ENCODE data around the gene SIRPG. TPM values are rescaled to one million over a fixed set of nuclear protein-coding genes. Genes with fewer than 3 reads are reported as not detected.

The SIRPG gene
- total and polyA plus RNA-seq, 7 donors = 0.01 to 0.30 (median 0.21) TPM; not detected in 4

DNA sequence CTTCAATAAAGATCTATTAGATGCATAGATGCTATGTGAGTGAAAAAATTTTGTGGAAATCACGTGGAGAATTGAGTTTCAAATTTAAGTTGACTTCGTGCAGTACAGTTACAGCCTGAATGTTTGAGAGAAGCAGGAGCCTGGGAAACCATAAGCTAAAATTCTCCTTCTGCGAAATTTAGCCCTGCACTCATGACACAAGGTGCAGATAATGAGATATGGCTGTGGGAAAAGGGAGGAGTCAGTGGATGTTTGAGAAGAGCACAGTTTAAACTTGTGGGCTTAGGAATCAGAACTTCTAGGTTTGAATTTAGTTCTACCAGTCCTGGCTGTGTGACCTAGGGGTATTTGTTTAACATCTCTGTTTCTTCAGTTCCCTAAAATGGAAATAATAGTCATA lies 32.1 kb upstream of the SIRPG start:
- Histone ChIP-seq H3K9me3 (no peaks in the 10 kb centered on the region), H3K4me3 (no peak overlapping the region), H3K27me3 (ENCODE audit: insufficient read depth in 3 of 3, low read length in 2 of 3) (peaks cover 0 to 2% (median 0%) of the 10 kb centered on the region in 3 donors), H3K36me3 (ENCODE audit: insufficient read depth in 1 of 2, low read depth in 1 of 2) (no peaks in the 10 kb centered on the region), H3K27ac (no peak overlapping the region), H3K4me1 (no peaks in the 10 kb centered on the region)
- 63 to 69% (median 67%) methylated on average over 3 of the region's 3 CpGs for WGBS, 3 donors
- TF ChIP-seq, protein P1, sequence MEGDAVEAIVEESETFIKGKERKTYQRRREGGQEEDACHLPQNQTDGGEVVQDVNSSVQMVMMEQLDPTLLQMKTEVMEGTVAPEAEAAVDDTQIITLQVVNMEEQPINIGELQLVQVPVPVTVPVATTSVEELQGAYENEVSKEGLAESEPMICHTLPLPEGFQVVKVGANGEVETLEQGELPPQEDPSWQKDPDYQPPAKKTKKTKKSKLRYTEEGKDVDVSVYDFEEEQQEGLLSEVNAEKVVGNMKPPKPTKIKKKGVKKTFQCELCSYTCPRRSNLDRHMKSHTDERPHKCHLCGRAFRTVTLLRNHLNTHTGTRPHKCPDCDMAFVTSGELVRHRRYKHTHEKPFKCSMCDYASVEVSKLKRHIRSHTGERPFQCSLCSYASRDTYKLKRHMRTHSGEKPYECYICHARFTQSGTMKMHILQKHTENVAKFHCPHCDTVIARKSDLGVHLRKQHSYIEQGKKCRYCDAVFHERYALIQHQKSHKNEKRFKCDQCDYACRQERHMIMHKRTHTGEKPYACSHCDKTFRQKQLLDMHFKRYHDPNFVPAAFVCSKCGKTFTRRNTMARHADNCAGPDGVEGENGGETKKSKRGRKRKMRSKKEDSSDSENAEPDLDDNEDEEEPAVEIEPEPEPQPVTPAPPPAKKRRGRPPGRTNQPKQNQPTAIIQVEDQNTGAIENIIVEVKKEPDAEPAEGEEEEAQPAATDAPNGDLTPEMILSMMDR (IDR thresholded peaks at IDR 0.05) = no peak
- ATAC-seq = no peak
- no peak for DNase-seq
- intact Hi-C loops (cut with DNase I) = no loop called here

DNA sequence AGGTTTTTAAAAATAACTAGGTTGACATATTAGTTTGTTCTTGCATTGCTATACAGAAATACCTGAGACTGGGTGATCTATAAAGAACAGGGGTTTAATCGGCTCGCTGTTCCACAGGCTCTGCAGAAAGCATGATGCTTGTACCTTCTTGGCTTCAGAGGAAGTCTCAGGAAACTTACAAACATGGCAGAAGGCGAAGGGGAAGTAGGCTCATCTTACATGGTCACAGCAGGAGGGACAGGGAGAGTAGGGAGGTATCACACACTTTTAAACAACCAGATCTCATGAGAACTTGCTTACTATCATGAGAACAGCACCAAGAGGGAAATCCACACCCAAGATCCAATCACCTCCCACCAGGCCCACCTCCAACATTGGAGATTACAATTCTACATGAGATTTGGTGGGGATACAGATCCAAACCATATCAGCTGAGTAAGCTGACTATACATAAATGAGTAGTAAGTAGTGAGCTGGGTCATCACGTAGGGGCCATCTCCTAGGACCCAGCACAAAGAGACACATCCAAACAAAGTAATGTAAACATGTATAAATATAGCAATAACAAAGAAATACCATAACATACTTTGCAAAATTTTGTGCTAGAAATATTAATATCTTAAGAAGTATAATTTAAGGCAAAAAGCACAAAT lies 31.4 kb upstream of the SIRPG start:
- TF ChIP-seq, protein P1 (IDR thresholded peaks at IDR 0.05) = no peak
- WGBS, 3 donors = 76 to 80% (median 80%) methylated on average over 4 of the region's 4 CpGs
- Histone ChIP-seq H3K27me3 (ENCODE audit: insufficient read depth in 3 of 3, low read length in 2 of 3) (peaks cover 0 to 2% (median 0%) of the 10 kb centered on the region in 3 donors), H3K9me3 (no peaks in the 10 kb centered on the region), H3K4me3 (no peak overlapping the region), H3K36me3 (ENCODE audit: insufficient read depth in 1 of 2, low read depth in 1 of 2) (no peaks in the 10 kb centered on the region), H3K4me1 (no peaks in the 10 kb centered on the region), H3K27ac (no peak overlapping the region)
- ATAC-seq = no peak
- DNase-seq = no peak
- intact Hi-C loops (cut with DNase I) = no loop called here

DNA sequence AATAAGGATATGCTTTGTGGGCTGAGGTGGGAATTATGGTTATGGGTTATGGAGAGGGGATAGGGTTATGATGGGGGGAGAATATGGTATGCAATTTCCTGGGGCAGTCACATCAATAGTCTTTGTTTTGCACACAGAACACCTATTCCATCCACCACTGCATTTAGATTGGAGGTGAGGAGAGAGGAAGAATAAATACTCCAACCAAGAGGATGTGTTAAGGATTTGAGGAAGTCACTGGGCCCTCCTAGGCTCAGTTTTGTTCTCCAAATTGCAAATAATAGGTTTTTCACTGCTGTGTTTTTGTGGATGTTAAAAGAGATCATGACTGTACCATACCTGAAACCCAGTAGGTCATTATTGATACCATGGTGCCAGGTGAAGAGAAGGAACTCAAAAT lies 29.5 kb upstream of the SIRPG start:
- peaks cover 0 to 2% (median 0%) of the 10 kb centered on the region in 3 donors for H3K27me3 ChIP-seq (ENCODE audit: insufficient read depth in 3 of 3, low read length in 2 of 3)
- no peaks in the 10 kb centered on the region for H3K9me3 ChIP-seq
- H3K4me3 ChIP-seq = no peak overlapping the region
- DNase-seq = no peak
- no peak overlapping the region for H3K27ac ChIP-seq
- intact Hi-C loops (cut with DNase I) = no loop called here
- no peaks in the 10 kb centered on the region for H3K4me1 ChIP-seq
- TF ChIP-seq, protein P1 (IDR thresholded peaks at IDR 0.05) = no peak
- no peak for ATAC-seq
- no peaks in the 10 kb centered on the region for H3K36me3 ChIP-seq (ENCODE audit: insufficient read depth in 1 of 2, low read depth in 1 of 2)

DNA sequence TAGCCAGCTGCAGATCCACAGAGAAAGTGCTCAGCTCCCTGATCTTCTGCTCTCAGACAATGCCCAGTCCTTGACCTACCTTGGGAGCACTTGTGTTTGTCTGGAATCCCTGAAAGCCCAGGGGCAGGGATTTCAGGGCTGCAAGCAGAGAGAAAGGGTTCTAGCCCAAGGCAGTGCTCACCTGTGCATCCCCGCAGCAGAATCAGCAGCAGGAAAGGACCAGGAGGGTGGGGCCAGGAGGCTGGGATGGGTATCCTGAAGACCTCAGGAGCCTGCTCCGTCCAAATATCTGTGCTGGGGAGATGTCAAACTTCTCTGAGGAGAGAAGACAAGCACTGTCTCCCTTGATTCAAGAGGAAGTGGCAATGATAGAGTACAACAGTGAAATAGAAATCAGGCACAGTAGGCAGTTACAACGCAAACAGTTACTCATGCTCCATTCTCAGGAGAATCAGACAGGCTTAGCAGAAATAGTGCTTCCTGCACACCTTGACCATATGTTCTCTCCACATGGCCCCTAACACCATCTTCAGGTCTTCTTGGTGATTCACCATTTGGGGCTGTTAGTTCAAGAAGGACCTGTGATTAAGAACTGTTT lies 28.7 kb upstream of the SIRPG start:
- no peak overlapping the region for H3K4me3 ChIP-seq

More for the DNA sequence above, 28.7 kb upstream of the SIRPG start:
- ATAC-seq (no peak), DNase-seq (no peak)
- Histone ChIP-seq H3K27ac (no peak overlapping the region), H3K4me1 (no peaks in the 10 kb centered on the region), H3K9me3 (no peaks in the 10 kb centered on the region), H3K36me3 (ENCODE audit: insufficient read depth in 1 of 2, low read depth in 1 of 2) (no peaks in the 10 kb centered on the region), H3K27me3 (ENCODE audit: insufficient read depth in 3 of 3, low read length in 2 of 3) (peaks cover 0 to 2% (median under 1%) of the 10 kb centered on the region in 3 donors)
- 63 to 74% (median 69%) methylated on average over 2 to 3 of the region's 3 CpGs for WGBS, 3 donors
- TF ChIP-seq, protein P1 (IDR thresholded peaks at IDR 0.05) = no peak
- intact Hi-C loops (cut with DNase I) = no loop called here
